ENCODE measurements around the gene CHRNB2. TPM values are rescaled to one million over a fixed set of nuclear protein-coding genes. Genes with fewer than 3 reads are reported as not detected.

Gene CHRNB2
- total and polyA plus RNA-seq, 8 donors: under 0.01 to 0.38 (median 0.25) TPM; not detected in 4

GRCh38 chr1:154571244-154571963 is 3.8 kb downstream of the CHRNB2 start:
- Histone ChIP-seq H3K4me1 (peaks cover 10 to 12% (median 11%) of the 10 kb centered on the region in 4 donors), H3K9me3 (no peaks in the 10 kb centered on the region), H3K4me3 (no peak overlapping the region), H3K27me3 (peaks cover 0 to 34% (median 15%) of the 10 kb centered on the region in 3 donors), H3K27ac (no peak overlapping the region), H3K36me3 (no peaks in the 10 kb centered on the region)
- DNase-seq: no peak
- TF ChIP-seq POLR2A (IDR thresholded peaks at IDR 0.05): no peak
- TF ChIP-seq EP300 (IDR thresholded peaks at IDR 0.05): no peak
- no peak for TF ChIP-seq POLR2AphosphoS5 (IDR thresholded peaks at IDR 0.05)
- no peak for TF ChIP-seq CTCF (IDR thresholded peaks at IDR 0.05)
- 94 to 96% (median 96%) methylated on average over 57 to 59 of the region's 59 CpGs for WGBS, 5 donors
- intact Hi-C loops (cut with DNase I; ENCODE audit: low total_unique reads): no loop called here

GRCh38 chr1:154571964-154572288 is 4.3 kb downstream of the CHRNB2 start:
- DNase-seq: no peak
- 91 to 94% (median 93%) methylated on average over 27 to 29 of the region's 29 CpGs for WGBS, 5 donors

GRCh38 chr1:154572468-154573167 is 5.0 kb downstream of the CHRNB2 start:
- no peak for DNase-seq
- Histone ChIP-seq H3K36me3 (peaks cover 0 to 2% (median 0%) of the 10 kb centered on the region in 4 donors), H3K4me1 (peaks cover 7 to 9% (median 8%) of the 10 kb centered on the region in 4 donors), H3K27ac (no peak overlapping the region), H3K27me3 (peaks cover 0 to 22% (median 5%) of the 10 kb centered on the region in 3 donors), H3K9me3 (no peaks in the 10 kb centered on the region), H3K4me3 (no peak overlapping the region)
- 68 to 76% (median 71%) methylated on average over 10 of the region's 10 CpGs for WGBS, 5 donors
- TF ChIP-seq POLR2AphosphoS5 (IDR thresholded peaks at IDR 0.05): no peak
- TF ChIP-seq POLR2A (IDR thresholded peaks at IDR 0.05): no peak
- TF ChIP-seq CTCF (IDR thresholded peaks at IDR 0.05): no peak
- TF ChIP-seq EP300 (IDR thresholded peaks at IDR 0.05): no peak
- intact Hi-C loops (cut with DNase I; ENCODE audit: low total_unique reads): no loop called here

More at GRCh38 chr1:154571964-154572288, 4.3 kb downstream of the CHRNB2 start:
- Histone ChIP-seq H3K9me3 (no peaks in the 10 kb centered on the region), H3K4me1 (peaks cover 10 to 12% (median 11%) of the 10 kb centered on the region in 4 donors), H3K27ac (no peak overlapping the region), H3K27me3 (peaks cover 0 to 29% (median 12%) of the 10 kb centered on the region in 3 donors), H3K4me3 (no peak overlapping the region), H3K36me3 (no peaks in the 10 kb centered on the region)
- intact Hi-C loops (cut with DNase I; ENCODE audit: low total_unique reads): no loop called here
- no peak for TF ChIP-seq POLR2A (IDR thresholded peaks at IDR 0.05)
- TF ChIP-seq POLR2AphosphoS5 (IDR thresholded peaks at IDR 0.05): no peak
- no peak for TF ChIP-seq CTCF (IDR thresholded peaks at IDR 0.05)
- no peak for TF ChIP-seq EP300 (IDR thresholded peaks at IDR 0.05)

GRCh38 chr1:154573168-154573510 is 5.6 kb downstream of the CHRNB2 start:
- 66 to 80% (median 78%) methylated on average over 3 of the region's 3 CpGs for whole genome bisulfite sequencing, 5 donors
- TF ChIP-seq CTCF (IDR thresholded peaks at IDR 0.05) (no peak), POLR2AphosphoS5 (IDR thresholded peaks at IDR 0.05) (no peak), POLR2A (IDR thresholded peaks at IDR 0.05) (no peak)

More at GRCh38 chr1:154573168-154573510, 5.6 kb downstream of the CHRNB2 start:
- H3K27ac ChIP-seq: no peak overlapping the region
- H3K4me1 ChIP-seq: peaks cover 2 to 5% (median 3%) of the 10 kb centered on the region in 4 donors
- no peak overlapping the region for H3K4me3 ChIP-seq
- no peaks in the 10 kb centered on the region for H3K9me3 ChIP-seq
- no peak for DNase-seq
- intact Hi-C loops (cut with DNase I; ENCODE audit: low total_unique reads): no loop called here
- H3K27me3 ChIP-seq: peaks cover 0 to 17% (median 0%) of the 10 kb centered on the region in 3 donors
- H3K36me3 ChIP-seq: peaks cover 0 to 7% (median 2%) of the 10 kb centered on the region in 4 donors

Measured in stomach (tissue), 9 donors.